Smooth muscle cell (in vitro differentiated cells): ENCODE data around the gene RUNX1. TPM values are rescaled to one million over a fixed set of nuclear protein-coding genes. Genes with fewer than 3 reads are reported as not detected.

Experiments used
- DNase-seq: peaks from one replicate; lab custom pipeline; 2025; ENCODE audit not compliant: unreplicated experiment; lab: John Stamatoyannopoulos, UW
- H2AFZ ChIP-seq: fragments of 200-600 bp; sonication (generic); 2 replicates; pipeline ENCODE4 v1.6.0; 2016; ENCODE audit warnings: antibody characterized with exemption, low read depth, mild to moderate bottlenecking
- H3F3A ChIP-seq: fragments of 200-600 bp; sonication (generic); 2 replicates; pipeline ENCODE4 v1.6.0; 2017; ENCODE audit warnings: antibody characterized with exemption, low read depth
- H3K27ac ChIP-seq: fragments of 200-600 bp; sonication (generic); 2 replicates; pipeline ENCODE4 v1.5.1; 2016; ENCODE audit warnings: low read depth, mild to moderate bottlenecking
- H3K27me3 ChIP-seq: fragments of 200-600 bp; sonication (generic); 2 replicates; pipeline ENCODE4 v1.6.1; 2016; ENCODE audit warnings: low read depth, mild to moderate bottlenecking
- H3K36me3 ChIP-seq: fragments of 200-600 bp; sonication (generic); 2 replicates; pipeline ENCODE4 v1.5.1; 2016; ENCODE audit warnings: low read depth
- H3K4me1 ChIP-seq: fragments of 200-600 bp; sonication (generic); 2 replicates; pipeline ENCODE4 v1.5.1; 2016; ENCODE audit warnings: low read depth
- H3K4me2 ChIP-seq: fragments of 200-600 bp; sonication (generic); 2 replicates; pipeline ENCODE4 v1.6.0; 2016; ENCODE audit warnings: mild to moderate bottlenecking
- H3K4me3 ChIP-seq: fragments of 200-600 bp; sonication (generic); 2 replicates; pipeline ENCODE4 v1.5.1; 2016; ENCODE audit warnings: mild to moderate bottlenecking
- H3K79me2 ChIP-seq: fragments of 200-600 bp; sonication (generic); 2 replicates; pipeline ENCODE4 v1.6.0; 2016; ENCODE audit warnings: low read depth, mild to moderate bottlenecking
- H3K9ac ChIP-seq: fragments of 200-600 bp; sonication (generic); 2 replicates; pipeline ENCODE4 v1.6.0; 2016; ENCODE audit warnings: low read depth
- H3K9me3 ChIP-seq: fragments of 200-600 bp; sonication (generic); replicated peaks from 2 replicates; pipeline ENCODE4 v1.5.1; 2016; ENCODE audit warnings: low read depth
- H4K20me1 ChIP-seq: fragments of 200-600 bp; sonication (generic); 2 replicates; pipeline ENCODE4 v1.6.0; 2016; ENCODE audit warnings: low read depth
- CTCF ChIP-seq: fragments of 200-600 bp; sonication (generic); IDR thresholded peaks from 2 replicates; pipeline ENCODE4 v1.5.1; 2017; ENCODE audit warnings: borderline replicate concordance, mild to moderate bottlenecking, antibody characterized with exemption; ENCODE audit not compliant: insufficient read depth, poor library complexity, severe bottlenecking
- WGBS: methylation state at CpG from one replicate; pipeline ENCODE4 v1.1.7; 2016; ENCODE audit warnings: low lambda C conversion rate; 5-methylcytosine and 5-hydroxymethylcytosine counted together
- polyA plus RNA-seq: library from polyadenylated mRNA; unstranded; fragments of >200 nt; fragmentation: Nextera tagmentation; extraction: Ambion mirVana; gene quantifications from 2 replicates; pipeline ENCODE4 v1.2.1, GENCODE V29; 2016
- total RNA-seq: library from RNA; depleted of rRNA; stranded (reverse); fragments of >200 nt; gene quantifications from 2 replicates; pipeline ENCODE4 v1.2.3, GENCODE V29; 2014

The RUNX1 gene
- total and polyA plus RNA-seq, 2 experiments from 2014 or later = 33.4 to 97.6 TPM

GRCh38 chr21:35059742-35060141 lies 10.6 kb upstream of the RUNX1 start:
- H3K27ac ChIP-seq = no peak overlapping the region

GRCh38 chr21:35058058-35058457 lies 9.0 kb upstream of the RUNX1 start:
- Histone ChIP-seq H3K9ac (no peak overlapping the region), H3K27me3 (no peaks in the 10 kb centered on the region), H3K27ac (no peak overlapping the region), H3K79me2 (no peaks in the 10 kb centered on the region), H3K4me3 (no peak overlapping the region), H3K9me3 (no peaks in the 10 kb centered on the region), H3K4me1 (no peaks in the 10 kb centered on the region), H3K4me2 (no peak overlapping the region), H2AFZ (no peak overlapping the region), H3K36me3 (no peaks in the 10 kb centered on the region), H3F3A (peaks cover 5% of the 10 kb centered on the region), H4K20me1 (no peaks in the 10 kb centered on the region)
- TF ChIP-seq CTCF = no peak
- no peak for DNase-seq
- 84% methylated on average over 1 of the region's 1 CpG for WGBS

More at GRCh38 chr21:35059742-35060141, 10.6 kb upstream of the RUNX1 start:
- H3K27me3 ChIP-seq = no peaks in the 10 kb centered on the region
- no peaks in the 10 kb centered on the region for H3K4me1 ChIP-seq
- no peak overlapping the region for H3K4me2 ChIP-seq
- H4K20me1 ChIP-seq = no peaks in the 10 kb centered on the region
- no peak overlapping the region for H3K9ac ChIP-seq
- H3F3A ChIP-seq = no peaks in the 10 kb centered on the region
- no peak for TF ChIP-seq CTCF
- DNase-seq = no peak
- no peaks in the 10 kb centered on the region for H3K79me2 ChIP-seq
- no peaks in the 10 kb centered on the region for H3K36me3 ChIP-seq
- no peak overlapping the region for H2AFZ ChIP-seq
- H3K4me3 ChIP-seq = no peak overlapping the region
- WGBS = 75% methylated on average over 3 of the region's 3 CpGs
- no peaks in the 10 kb centered on the region for H3K9me3 ChIP-seq

GRCh38 chr21:35057428-35057827 lies 8.3 kb upstream of the RUNX1 start:
- no peak overlapping the region for H3K4me3 ChIP-seq
- no peak overlapping the region for H3K4me2 ChIP-seq
- peaks cover 5% of the 10 kb centered on the region for H3F3A ChIP-seq
- no peaks in the 10 kb centered on the region for H4K20me1 ChIP-seq
- H3K9me3 ChIP-seq = no peaks in the 10 kb centered on the region
- no peaks in the 10 kb centered on the region for H3K27me3 ChIP-seq
- no peak overlapping the region for H3K27ac ChIP-seq
- H3K79me2 ChIP-seq = no peaks in the 10 kb centered on the region
- no peak overlapping the region for H3K9ac ChIP-seq
- no peaks in the 10 kb centered on the region for H3K36me3 ChIP-seq
- WGBS = 94% methylated on average over 7 of the region's 7 CpGs
- no peaks in the 10 kb centered on the region for H3K4me1 ChIP-seq
- no peak overlapping the region for H2AFZ ChIP-seq
- TF ChIP-seq CTCF = no peak
- no peak for DNase-seq

- Histone ChIP-seq H3K4me1 (peaks cover 4% of the 10 kb centered on the region), H3K36me3 (no peaks in the 10 kb centered on the region), H2AFZ (peak overlapping the region; percentile 57), H4K20me1 (no peaks in the 10 kb centered on the region), H3K27me3 (no peaks in the 10 kb centered on the region), H3K79me2 (no peaks in the 10 kb centered on the region), H3K9ac (no peak overlapping the region), H3K27ac (no peak overlapping the region), H3F3A (peaks cover 10% of the 10 kb centered on the region), H3K9me3 (no peaks in the 10 kb centered on the region), H3K4me3 (no peak overlapping the region), H3K4me2 (peak overlapping the region; percentile 8)
- 56% methylated on average over 11 of the region's 11 CpGs for WGBS
- no peak for DNase-seq
- no peak for TF ChIP-seq CTCF
Measured at GRCh38 chr21:35053356-35054096, 4.4 kb upstream of the RUNX1 start.
